ENCODE results near the gene SHLD1. TPM values are rescaled to one million over a fixed set of nuclear protein-coding genes. Genes with fewer than 3 reads are reported as not detected.

Gene SHLD1
- total and polyA plus RNA-seq, 2 donors (not counting 3 experiments of a cell fraction or from before 2014, with no cell fraction given): 4.7 to 6.3 TPM

DNA sequence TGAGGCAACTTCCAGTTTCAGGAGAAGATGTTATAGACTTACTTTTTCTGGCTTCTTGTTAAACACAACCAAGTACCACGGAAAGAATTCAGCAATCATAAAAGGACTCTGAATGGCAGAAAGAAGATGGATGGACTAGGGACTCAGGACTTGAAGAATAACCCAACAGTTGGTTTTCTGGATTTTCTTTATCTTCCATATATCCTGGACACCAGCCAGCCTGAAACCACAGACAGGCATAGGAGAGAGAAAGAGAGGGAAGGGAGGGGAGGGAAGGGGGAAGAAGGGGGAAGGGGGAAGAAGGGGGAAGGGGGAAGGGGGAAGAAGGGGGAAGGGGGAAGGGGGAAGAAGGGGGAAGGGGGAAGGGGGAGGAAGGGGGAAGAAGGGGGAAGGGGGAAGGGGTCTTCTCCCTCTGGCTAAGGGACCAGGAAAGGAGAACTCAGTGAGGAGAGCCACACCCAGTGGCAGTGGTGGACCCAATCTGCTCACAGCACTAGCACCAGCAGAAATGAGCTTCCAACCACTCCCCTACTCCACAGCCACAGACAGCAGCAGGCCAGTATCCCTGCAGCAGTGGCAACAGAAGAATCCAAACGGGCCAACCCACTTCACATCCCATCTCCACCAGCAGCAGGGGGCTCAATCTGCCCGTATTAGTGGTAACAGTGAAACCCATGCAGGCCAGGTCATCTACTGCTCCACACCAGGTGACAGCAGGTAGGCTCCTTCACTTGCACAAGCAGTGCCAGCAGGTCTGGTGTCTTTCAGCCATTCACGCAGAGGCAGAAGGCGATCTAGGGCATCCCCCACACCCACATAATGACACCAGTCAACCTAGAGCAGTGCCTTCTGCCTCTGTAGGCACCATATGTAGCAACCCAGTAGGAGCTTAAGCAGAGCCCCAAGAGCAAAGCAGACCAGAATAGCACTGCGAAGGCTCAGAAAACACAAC, 121.5 kb downstream of the SHLD1 start:
- DNase-seq (ENCODE audit: low read depth, low spot score) (no peak), FAIRE-seq (no peak)
- Histone ChIP-seq H3K9me3 (replicated peaks; ENCODE audit: control insufficient read depth, insufficient read depth, low read length) (no peaks in the 10 kb centered on the region), H3K4me1 (ENCODE audit: control insufficient read depth, extremely low read depth, insufficient read depth, low read length) (no peaks in the 10 kb centered on the region), H2AFZ (ENCODE audit: low read depth, low read length) (no peak overlapping the region), H3K9me1 (replicated peaks; ENCODE audit: control insufficient read depth, extremely low read depth, insufficient read depth, low read length) (no peaks in the 10 kb centered on the region), H3K79me2 (ENCODE audit: control insufficient read depth, insufficient read depth, low read length) (no peaks in the 10 kb centered on the region), H4K20me1 (replicated peaks; ENCODE audit: control insufficient read depth, extremely low read depth, insufficient read depth, low read length) (no peaks in the 10 kb centered on the region), H3K27ac (ENCODE audit: insufficient read depth, low read depth, low read length) (no peak overlapping the region), H3K27me3 (ENCODE audit: control insufficient read depth in 2 of 2, insufficient read depth in 2 of 2, low read length in 2 of 2) (peaks cover 8 to 11% of the 10 kb centered on the region in 2 experiments), H3K4me2 (ENCODE audit: insufficient read depth, low read length) (no peak overlapping the region), H3K9ac (replicated peaks; ENCODE audit: extremely low read depth, insufficient read depth, low read length) (no peak overlapping the region), H3K4me3 (replicated peaks in 1 of 3; ENCODE audit: insufficient read depth in 1 of 3, low read depth in 1 of 3, low read length in 3 of 3) (no peak overlapping the region), H3K36me3 (ENCODE audit: control insufficient read depth in 2 of 2, extremely low read depth in 1 of 2, insufficient read depth in 2 of 2, low read length in 2 of 2) (no peaks in the 10 kb centered on the region)
- ChIA-PET CTCF (no interaction called here), POLR2A (interaction anchor here (0.6 kb wide), 1 partner anchor 455 kb away, joined by 4 read pairs; no protein-coding TSS in a partner anchor)
- no TSS peak for BruUV-seq (replicated peaks)
- intact Hi-C loops (cut with micrococcal nuclease): no loop called here
- dilution Hi-C loops (cut with MboI; ENCODE audit: extremely low pct_ligation_motif_present, low sequenced_read_pairs): no loop called here
- TF ChIP-seq POLR2A (IDR thresholded peaks at IDR 0.05; ENCODE audit: low read depth, low read length) (no peak), EZH2 (IDR thresholded peaks at IDR 0.05; ENCODE audit: borderline replicate concordance, low read depth, low read length, severe bottlenecking) (no peak), POLR2AphosphoS5 (IDR thresholded peaks at IDR 0.05; ENCODE audit: insufficient read depth, low read depth, low read length) (no peak), JUN (IDR thresholded peaks at IDR 0.05; ENCODE audit: borderline replicate concordance, insufficient read depth, insufficient read length, low read depth) (no peak), GATA2 (IDR thresholded peaks at IDR 0.05; ENCODE audit: insufficient read depth, insufficient read length, low read depth, low read length) (no peak), FOS (IDR thresholded peaks at IDR 0.05; ENCODE audit: borderline replicate concordance, insufficient read depth, low read length) (no peak), MYC (IDR thresholded peaks at IDR 0.05; ENCODE audit: low read depth, low read length) (no peak)
- TF ChIP-seq, protein P1, sequence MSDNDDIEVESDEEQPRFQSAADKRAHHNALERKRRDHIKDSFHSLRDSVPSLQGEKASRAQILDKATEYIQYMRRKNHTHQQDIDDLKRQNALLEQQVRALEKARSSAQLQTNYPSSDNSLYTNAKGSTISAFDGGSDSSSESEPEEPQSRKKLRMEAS (IDR thresholded peaks at IDR 0.05; ENCODE audit: insufficient read depth, insufficient read length): no peak
- TF ChIP-seq, protein P2, sequence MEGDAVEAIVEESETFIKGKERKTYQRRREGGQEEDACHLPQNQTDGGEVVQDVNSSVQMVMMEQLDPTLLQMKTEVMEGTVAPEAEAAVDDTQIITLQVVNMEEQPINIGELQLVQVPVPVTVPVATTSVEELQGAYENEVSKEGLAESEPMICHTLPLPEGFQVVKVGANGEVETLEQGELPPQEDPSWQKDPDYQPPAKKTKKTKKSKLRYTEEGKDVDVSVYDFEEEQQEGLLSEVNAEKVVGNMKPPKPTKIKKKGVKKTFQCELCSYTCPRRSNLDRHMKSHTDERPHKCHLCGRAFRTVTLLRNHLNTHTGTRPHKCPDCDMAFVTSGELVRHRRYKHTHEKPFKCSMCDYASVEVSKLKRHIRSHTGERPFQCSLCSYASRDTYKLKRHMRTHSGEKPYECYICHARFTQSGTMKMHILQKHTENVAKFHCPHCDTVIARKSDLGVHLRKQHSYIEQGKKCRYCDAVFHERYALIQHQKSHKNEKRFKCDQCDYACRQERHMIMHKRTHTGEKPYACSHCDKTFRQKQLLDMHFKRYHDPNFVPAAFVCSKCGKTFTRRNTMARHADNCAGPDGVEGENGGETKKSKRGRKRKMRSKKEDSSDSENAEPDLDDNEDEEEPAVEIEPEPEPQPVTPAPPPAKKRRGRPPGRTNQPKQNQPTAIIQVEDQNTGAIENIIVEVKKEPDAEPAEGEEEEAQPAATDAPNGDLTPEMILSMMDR (IDR thresholded peaks at IDR 0.05; ENCODE audit: extremely low read depth in 1 of 2, insufficient read depth in 1 of 2, low read depth in 1 of 2, low read length in 2 of 2): no peak
